GM19467 (cell line): Measurements from ENCODE around the gene RBMS3.

Experiments
- ATAC-seq: cut with Tn5 transposase; IDR thresholded peaks from one replicate; pipeline ENCODE4 v1.9.1; 2021; ENCODE audit warnings: mild to moderate bottlenecking, moderate library complexity; ENCODE audit not compliant: unreplicated experiment

RBMS3 gene

GRCh38 chr3:29275309-29275708 is 5.6 kb upstream of the RBMS3 start:
- ATAC-seq: no peak

- no peak for ATAC-seq
Observed at GRCh38 chr3:29277249-29277648, 3.6 kb upstream of the RBMS3 start.

- no peak for ATAC-seq
Observed at GRCh38 chr3:29279286-29279685, 1.6 kb upstream of the RBMS3 start.

DNA sequence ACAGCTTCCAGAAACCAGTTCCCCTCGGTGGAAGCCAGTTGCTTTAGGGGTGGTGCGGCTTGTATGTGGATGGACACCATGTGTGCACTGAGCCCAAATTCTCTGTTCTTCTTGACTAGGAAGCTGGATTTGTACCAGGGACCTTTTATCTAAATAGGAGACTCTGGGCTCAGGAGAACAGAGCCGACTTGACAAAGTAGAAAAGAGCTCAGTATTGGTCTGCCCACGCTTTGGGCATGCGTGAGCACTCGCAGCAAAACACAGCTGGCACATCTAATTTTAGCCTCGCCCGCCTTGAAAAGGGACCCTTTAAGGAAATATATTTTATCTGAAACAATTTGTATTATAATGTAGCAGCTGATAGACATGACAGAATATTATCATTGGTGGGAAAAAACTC is 1.1 kb upstream of the RBMS3 start:
- ATAC-seq: no peak

GRCh38 chr3:29281094-29281343 is 148 bp downstream of the RBMS3 start:
- ATAC-seq: no peak

DNA sequence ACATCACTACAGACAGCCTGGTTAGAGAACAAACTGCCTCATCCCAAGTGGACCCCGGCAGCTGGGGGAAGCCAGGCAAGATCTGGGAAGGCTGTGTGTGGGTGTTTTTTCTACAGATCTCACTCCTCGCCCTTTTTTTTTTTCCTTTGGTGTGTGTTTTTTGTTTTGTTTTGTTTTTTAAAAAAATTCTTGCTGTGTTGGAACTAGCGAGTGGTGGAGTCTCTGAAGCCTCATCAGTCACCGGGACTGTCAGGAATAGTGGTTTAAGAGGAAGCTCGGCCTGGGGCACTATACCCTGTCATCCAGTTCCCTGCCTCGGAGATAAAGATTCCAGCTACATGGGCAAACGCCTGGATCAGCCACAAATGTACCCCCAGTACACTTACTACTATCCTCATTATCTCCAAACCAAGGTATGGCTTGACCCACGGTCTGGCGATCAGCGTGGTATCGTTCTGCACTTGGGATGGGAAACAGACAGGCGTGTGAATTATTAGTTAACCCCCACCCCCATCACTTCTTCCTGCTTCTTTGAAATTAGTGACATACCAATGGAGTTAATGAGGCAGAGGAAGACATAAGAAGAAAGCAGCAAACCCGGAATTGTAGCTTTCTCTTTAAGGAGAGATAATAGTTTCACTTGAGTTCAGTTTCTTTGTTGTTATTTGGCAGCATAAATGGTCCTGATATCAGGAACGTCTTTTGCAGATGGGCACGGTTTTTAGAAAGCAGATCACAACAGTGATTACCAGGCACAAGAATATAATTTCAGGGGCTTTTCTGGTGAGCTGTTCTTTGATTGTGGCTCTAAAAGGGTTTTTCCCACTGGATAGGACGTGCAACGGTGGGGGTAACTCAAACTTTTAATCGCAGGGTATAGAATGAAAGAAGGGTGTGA is 722 bp downstream of the RBMS3 start:
- ATAC-seq: peak; percentile 55

DNA sequence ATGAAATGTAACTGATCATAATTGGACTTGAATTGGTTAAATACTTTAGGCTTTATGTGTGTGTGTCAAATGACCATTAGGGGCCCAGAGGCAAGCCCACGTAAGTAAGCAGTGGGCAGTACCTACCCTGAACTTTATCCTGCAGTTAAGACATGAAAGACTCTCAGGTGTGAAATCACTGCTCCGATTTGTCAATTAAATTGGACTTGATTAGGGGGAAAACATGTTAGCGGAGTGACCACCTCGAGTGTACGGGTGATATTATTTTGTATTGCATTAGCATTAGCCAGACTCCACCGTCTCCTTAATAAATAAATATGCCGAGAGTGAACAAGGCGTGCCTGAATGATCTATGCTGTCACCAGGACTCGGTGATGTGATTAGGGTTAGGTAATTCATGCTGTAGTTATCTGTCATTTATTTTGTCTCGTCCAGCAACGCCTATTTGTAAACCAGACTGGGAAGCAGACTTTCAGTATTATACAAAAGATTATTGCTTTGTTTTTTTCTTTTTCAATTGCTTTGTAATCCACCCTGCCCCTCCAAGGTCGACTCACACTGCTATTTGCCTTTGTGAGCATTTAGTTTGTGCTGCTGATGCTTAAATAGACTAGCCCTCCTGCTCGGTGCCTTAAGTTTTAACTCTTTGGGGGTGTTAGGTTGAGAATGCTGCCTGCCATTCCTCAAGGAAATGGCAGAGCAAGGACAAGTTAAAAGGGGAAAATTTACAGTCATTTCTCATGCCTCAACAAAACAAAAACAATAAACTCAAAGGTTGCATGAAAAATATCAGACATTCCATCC is 1.8 kb downstream of the RBMS3 start:
- no peak for ATAC-seq

DNA sequence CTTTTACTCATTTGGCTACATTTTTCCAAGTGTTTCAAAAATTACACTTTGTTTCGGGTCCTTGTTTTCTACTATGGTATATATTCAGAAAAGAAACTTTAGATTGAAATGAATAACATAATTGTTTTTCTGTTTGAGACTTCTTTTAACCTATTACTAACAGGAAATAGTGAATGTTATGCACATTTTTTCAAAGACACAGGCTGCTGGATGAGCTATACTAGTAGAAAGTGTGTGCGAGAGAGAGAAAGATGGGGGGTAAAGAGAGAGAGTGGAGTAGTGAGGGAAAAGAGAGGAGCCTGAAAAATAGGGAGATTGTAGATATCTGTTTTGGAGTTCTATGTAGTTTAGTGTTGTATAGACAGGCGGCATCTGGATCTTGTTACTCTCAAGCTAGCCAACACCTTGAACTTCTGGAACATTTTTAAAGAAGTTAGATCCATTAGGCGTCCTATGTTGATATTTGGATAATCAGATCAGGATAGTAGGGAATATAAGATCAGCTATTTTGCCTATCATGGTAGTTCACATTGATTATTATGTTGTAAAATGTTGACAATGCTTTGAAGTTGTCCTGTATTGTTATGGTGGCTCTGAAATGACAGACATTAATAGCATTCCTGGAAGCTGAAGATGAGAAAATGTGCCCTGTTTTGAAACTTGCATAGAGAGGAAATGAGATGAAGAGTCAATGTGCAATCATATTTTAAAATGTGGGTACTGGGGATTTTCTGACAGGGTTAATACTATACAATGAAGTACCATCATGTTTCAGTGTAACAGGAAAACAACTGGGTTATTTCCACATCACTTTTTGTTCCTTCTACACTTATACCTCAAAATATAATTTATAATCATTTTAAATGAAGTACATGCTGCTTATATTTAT is 2.6 kb downstream of the RBMS3 start:
- no peak for ATAC-seq

- ATAC-seq: no peak
Observed at GRCh38 chr3:29284497-29284896, 3.6 kb downstream of the RBMS3 start.

GRCh38 chr3:29285471-29286071 is 4.7 kb downstream of the RBMS3 start:
- no peak for ATAC-seq

GRCh38 chr3:29286478-29287240 is 5.8 kb downstream of the RBMS3 start:
- no peak for ATAC-seq

DNA sequence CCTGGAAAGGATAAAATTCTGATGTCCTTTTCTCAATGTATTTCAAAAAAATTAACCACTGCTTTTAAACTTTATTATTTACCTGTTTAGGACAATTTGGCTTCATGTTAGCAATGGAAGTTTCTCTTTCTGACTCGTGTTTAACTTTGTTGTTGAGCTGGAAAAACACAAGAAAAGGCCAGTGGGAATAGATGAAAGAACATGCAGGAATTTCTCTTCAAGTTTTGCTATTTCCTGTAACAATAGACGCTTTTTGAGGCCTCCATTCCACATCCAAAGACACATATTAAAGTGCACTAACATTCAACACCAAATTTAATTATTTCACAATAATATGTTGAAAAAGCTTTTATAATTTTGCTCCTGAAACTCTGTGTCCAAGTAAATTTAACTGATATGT is 9.7 kb downstream of the RBMS3 start:
- no peak for ATAC-seq

DNA sequence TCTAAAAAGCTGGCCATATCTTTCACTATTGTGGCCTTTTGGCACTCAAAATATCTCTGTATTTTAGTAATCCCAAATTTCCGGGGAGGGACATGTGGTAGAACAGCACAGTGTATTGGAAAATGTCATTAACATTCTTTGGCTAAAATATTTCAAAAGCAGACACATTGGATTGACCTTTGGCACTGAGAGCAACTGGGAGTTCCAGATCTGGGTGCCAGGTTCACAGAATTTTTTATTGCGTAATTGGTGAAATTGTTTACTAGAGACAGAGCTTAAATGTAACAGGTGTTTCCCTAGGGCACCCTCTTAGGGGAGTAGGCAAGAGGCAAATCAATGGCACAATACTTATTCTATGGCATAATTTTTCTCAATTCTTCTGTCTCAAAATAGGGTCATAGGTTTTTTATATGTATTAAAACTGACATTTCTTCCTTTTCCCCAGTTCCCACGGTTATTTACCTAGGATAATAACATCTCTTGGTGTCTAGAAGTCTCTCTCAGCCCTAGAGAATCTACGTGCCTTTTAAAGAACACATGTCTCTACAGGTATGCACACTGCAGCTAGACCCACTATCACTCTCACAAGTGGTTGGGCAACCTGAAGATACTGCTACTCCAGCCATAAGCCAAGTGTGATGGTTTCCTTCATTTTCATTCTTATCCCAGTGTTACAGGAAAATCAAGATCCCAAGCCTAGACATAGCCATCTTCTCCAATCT is 10.6 kb downstream of the RBMS3 start:
- no peak for ATAC-seq

DNA sequence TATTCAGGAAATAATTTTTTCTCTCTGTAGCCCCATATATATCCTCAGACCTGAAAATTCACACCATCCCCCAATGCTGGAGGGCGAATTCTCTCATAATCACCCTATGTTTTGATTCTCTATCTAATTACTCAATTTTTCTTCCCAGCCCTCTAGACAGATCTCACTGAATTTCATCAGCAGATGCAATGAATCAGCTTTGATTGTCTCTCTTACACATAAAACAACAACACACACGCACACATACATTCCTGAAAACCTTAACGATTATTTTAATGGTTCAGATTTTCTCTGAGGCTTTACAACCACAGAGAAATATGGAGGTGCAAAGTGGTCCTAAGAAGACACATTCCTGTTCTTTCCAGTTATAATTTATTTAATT is 11.1 kb downstream of the RBMS3 start:
- ATAC-seq: no peak

- no peak for ATAC-seq
Observed at GRCh38 chr3:29293421-29293820, 12.6 kb downstream of the RBMS3 start.

DNA sequence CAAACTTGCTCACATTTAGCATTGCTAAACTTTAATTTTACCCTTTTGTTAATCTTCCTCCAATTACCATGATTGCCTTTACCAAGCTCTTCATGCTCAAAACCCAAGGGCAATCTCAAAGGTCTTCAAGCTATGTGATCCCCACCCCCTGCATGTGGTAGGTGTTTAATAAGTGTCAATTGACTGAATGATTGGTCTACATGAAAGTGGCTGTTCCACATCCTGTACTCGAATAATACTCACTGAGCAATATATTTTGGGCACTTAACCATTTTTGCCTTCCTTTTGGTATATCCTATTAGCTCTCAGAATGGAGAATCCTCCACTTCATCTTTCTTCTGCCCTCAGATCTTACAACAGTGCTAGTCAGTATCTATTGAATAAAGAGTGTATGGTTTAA is 17.1 kb downstream of the RBMS3 start:
- no peak for ATAC-seq

DNA sequence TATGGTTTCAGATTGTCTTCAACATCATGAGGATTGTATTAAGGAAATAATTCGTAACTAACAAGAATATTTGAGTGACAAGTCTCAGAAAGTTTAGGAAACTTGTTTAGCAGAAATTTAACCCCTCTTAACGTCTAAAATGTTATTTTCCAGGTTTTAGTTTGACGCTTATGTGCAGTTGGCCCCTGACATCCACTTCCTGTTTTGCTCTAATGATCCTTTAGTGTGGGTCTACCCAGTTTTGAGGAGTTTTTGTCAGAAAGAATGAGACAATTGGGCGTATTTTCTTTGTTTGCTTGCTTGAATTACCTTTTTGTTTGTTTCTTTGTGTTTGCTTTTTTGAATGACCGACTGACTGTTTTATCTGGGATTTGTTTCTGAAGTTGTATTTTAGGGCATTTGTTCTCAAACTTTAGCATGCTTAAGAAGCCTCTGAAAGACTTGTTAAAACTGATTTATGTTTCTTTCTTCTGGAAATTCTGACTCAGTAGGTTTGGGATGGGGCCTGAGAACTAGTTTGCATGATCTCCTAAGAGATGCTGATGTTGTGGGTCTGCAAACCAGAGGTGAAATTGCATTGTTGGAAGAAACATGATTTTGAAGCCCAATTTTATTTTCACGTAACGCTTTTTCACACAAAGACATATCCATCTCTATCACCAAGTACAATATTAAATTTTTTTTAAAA is 20.6 kb downstream of the RBMS3 start:
- ATAC-seq: no peak

DNA sequence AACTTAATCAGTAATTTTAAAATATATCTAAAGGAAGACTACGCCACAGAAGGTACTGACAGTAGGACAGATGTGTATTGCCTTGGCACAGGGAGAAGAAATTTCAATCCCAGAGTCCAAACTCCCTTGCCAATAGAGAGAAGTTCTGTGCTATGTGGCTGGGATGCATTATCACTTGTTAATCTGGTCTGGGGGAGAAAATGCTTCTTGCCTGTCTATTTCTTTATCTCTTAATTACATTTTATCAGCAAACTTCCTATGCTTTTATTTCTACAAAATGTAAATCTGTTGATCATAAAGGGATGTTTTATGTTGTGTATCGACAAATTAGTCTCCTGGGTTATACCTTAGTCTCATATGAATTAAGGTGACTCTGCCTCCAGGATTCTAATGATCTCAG is 21.7 kb downstream of the RBMS3 start:
- no peak for ATAC-seq

DNA sequence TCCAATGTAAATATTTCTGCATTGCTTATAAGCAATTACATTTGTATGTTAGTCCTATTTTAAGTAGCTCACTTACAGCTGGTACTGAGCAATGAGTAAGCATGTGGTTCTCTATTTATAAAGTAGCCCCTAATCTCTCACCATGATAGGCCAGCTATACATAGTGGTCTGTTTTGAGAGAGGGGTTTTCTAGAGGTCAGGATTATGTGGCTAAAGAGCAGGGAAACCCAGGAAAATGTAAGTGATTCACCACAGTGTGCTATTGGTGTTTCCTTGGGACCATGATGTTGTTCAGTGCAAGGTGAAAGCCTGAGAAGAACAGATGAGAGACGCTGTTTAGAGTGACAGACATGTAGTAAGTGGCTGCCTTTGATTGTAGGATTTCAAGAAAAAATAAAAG is 26.4 kb downstream of the RBMS3 start:
- no peak for ATAC-seq
